Right ventricle myocardium inferior (tissue), 1 donor: ENCODE results near the gene LRPAP1. TPM values are rescaled to one million over a fixed set of nuclear protein-coding genes. Genes with fewer than 3 reads are reported as not detected.
"Not testable (repeated sequence)": the region's sequence is repeated elsewhere in the genome, so short reads cannot be mapped to it uniquely, and the experiment has no call there.

Experiments
- ATAC-seq: fragments of 200-7000 bp; cut with Tn5 transposase; one replicate; pipeline ENCODE4 v1.9.1; 2020; ENCODE audit warnings: mild to moderate bottlenecking, moderate library complexity
- DNase-seq: peaks from one replicate; pipeline ENCODE4 v3.0.0; 2021; ENCODE audit errors: missing footprints
- intact Hi-C: fragments of 100-400 bp; cut with DNase I; formaldehyde crosslinking; loops from one replicate; pipeline ENCODE4 v1.11.0; 2022
- total RNA-seq: library from RNA; stranded (reverse); fragmentation: NEBNext Ultra II Directional; extraction: Animal tissue kit (Norgen Biotek cat#: 25700); gene quantifications from one replicate; pipeline ENCODE4 v1.2.1, GENCODE V29; 2021
- donor health status: DM: no; HTN: yes; CAD: no; lungs with severe emphysema.

LRPAP1 gene
- total RNA-seq, 1 donor from 2014 or later = 286 TPM

DNA sequence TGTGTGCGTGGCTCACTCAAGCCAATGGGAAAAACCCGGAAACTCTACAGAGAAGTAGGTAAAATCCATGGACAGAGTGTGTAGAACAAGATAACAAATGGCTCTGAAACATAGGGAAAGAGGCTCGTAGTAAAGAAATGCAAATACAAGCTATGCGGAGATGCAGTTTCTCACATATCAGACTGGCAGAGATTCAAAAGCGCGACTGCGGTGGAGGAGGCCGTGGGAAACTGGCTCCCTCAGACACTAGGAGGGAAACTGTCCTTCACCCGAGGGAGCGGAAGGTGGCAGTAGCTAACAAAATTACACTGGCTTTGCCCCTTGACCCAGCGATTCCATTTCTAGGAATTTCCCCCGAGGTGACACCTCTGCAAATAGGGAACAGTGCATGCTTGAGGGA is 34.1 kb upstream of the LRPAP1 start:
- intact Hi-C loops, ATAC-seq, DNase-seq: not testable (repeated sequence)

DNA sequence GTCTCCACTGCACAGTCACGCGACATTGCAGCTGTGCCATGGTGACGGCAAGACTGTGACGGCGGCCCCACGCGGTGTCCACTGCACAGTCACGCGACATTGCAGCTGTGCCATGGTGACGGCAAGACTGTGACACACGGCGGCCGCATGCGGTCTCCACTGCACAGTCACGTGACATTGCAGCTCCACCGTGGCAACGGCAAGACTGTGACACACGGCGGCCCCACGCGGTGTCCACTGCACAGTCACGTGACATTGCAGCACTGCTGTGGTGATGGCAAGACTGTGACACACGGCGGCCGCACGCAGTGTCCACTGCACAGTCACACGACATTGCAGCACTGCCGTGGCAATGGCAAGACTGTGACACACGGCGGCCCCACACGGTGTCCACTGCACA is 32.7 kb upstream of the LRPAP1 start:
- DNase-seq, ATAC-seq, intact Hi-C loops: not testable (repeated sequence)

DNA sequence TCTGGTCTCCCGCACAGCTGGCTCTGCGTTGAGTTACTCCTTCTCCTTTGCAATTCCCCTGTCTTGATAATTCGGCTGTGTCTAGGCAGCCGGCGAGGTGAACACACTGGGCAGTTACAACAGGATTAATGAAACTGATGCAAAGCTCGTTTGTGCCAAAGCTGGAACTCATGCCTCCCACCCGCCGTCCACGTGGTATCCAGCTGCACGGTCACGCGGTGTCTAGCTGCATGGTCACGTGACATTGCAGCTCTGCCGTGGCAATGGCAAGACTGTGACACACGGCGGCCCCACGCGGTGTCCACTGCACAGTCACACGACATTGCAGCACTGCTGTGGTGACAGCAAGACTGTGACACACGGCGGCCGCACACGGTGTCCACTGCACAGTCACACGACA is 31.2 kb upstream of the LRPAP1 start:
- intact Hi-C loops = no loop called here
- no peak for ATAC-seq

DNA sequence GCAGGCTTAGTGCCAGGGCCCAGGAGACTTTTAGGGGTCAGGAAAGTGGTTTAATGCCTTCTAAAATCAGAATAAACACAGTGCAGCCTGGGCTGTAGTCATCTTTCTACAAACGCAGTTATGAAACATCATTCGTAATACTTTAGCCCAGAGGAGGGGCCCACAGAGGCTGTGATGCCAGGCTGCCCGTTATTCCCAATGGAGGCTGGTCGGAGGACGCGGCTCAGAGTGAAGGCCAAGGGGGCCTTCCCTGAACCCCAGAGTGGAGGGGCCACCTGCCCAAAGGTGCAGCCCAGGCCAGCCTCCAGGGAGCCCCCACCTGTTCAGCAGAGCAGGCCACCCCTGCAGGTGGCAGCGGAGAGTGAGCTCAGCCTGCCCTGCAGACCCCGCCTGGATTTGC is 29.9 kb upstream of the LRPAP1 start:
- ATAC-seq, intact Hi-C loops: not testable (repeated sequence)

More for the DNA sequence above, 31.2 kb upstream of the LRPAP1 start:
- DNase-seq = no peak

DNA sequence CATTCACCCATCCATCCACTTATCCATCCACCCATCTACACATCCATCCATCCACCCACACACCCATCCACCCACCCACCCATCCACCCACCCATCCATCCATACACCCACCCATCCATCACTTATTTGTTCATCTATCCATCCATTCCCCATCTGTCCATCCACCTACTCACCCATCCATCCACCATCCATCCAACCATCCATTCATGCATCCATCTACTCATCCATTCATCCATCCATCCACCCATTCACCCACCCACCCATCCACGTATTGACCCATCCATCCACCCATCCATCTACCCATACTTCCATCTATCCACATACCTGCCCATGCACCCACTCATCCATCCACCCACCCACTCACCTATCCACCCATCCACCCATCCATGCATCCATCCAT is 28.2 kb upstream of the LRPAP1 start:
- ATAC-seq, intact Hi-C loops, DNase-seq: not testable (repeated sequence)

More for the DNA sequence above, 29.9 kb upstream of the LRPAP1 start:
- not testable (repeated sequence) for DNase-seq

DNA sequence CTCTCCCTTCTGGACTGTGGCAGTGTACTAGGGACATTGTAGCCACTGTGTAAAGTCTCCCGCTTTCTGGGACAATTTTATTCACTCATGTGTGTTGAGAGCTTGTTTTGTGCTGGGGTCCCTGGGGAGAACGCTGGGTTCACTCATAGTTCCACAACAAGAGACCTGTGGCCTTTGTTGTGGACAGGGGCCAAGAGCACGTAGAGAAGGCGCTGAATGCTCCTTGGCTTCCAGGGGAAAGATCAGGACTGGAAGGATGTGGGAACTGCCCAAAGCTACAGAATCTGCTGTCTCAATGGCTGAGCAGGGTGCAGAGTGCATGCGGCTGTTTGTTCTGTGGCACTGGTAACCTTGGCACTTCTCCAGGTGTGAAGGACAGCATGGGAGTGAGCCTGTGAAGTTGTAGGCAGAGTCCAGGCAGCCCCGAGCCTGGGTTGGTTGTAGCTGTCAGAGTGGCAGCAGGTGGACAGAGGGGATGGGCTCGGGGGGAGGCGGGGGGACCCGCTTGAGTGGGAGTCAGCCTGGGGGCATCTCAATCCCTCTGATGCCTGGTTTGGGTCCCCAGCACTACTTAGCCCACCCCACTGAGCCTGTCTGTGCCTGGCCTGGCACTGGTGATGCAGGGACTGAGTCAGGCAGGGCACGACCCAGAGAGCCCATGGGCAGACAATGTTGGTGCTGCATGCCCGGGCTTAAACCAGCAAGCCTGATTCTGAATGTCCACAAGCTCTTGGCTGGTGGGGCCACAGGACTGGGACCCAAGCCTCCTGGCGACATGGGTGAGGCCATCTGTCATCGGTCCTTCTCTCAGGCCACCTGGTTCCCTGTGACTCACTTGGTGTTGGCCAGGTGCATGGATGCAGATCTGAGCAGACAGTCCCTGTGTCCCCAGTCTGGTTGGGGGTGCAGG is 27.4 kb upstream of the LRPAP1 start:
- DNase-seq, ATAC-seq, intact Hi-C loops: not testable (repeated sequence)

DNA sequence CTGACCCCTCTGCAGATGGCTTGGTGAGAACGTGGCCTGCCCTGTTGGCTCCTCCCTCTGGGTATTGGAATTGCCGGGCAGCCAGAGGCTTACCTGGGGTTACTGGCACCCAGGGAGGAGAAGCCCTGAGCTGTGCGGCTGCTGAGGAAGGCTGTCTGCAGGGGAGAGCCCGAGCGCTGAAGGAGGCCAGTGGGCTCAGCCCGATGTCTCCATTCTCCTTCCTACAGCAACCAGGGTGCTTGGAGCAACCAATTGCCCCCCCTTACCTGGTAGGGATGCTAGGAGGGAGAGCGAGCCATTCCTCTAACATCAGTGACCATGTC is 26.3 kb upstream of the LRPAP1 start:
- intact Hi-C loops, DNase-seq, ATAC-seq: not testable (repeated sequence)

DNA sequence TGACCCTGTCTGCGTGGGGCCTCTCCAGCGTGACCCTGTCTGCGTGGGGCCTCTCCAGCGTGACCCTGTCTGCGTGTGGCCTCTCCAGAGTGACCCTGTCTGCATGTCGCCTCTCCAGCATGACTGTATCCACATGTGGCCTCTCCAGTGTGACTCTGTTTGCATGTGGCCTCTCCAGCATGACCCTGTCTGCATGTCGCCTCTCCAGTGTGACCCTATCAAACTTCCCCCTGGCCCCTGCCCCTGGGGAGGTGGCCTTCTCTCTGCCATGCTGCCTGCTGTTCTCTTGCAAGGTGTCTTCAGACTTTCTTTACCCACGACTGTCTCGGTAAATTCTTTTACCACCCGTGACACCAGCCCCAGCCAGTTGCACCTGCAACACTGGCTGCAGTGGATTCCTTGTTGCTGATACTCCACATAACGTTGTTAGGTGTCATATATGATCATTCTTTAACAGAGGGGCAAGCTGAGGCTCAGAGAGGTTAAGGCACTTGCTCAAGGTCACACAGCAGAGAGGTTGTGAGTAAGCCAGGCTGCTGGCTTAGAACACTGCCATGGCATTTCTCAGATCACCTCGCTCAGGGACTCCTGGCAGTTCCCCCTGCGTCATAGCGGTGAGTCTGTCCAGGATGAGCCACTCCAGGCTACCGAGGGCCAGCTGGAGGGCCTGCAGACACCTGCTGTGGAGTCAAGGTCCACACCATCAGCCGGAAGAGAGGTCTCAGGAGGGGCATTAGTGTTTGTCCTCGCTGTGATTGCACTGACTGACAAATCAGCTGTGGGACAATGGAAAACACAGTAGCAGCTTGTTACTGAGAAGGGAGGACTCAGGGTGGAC is 25.7 kb upstream of the LRPAP1 start:
- intact Hi-C loops, DNase-seq, ATAC-seq: not testable (repeated sequence)

DNA sequence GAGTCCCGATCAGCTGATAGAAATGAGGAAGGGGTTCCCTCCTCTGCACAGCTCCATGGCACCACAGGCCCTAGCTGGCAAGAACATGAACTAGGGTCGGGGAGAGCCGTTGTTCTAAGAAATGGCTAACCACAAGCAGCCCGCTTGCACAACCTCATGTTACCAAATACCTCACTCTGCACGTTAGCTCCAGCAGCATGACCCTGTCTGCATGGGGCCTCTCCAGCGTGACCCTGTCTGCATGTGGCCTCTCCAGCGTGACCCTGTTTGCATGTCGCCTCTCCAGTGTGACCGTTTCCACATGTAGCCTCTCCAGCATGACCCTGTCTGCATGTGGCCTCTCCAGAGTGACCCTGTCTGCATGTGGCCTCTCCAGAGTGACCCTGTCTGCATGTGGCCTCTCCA is 24.9 kb upstream of the LRPAP1 start:
- ATAC-seq, DNase-seq, intact Hi-C loops: not testable (repeated sequence)

DNA sequence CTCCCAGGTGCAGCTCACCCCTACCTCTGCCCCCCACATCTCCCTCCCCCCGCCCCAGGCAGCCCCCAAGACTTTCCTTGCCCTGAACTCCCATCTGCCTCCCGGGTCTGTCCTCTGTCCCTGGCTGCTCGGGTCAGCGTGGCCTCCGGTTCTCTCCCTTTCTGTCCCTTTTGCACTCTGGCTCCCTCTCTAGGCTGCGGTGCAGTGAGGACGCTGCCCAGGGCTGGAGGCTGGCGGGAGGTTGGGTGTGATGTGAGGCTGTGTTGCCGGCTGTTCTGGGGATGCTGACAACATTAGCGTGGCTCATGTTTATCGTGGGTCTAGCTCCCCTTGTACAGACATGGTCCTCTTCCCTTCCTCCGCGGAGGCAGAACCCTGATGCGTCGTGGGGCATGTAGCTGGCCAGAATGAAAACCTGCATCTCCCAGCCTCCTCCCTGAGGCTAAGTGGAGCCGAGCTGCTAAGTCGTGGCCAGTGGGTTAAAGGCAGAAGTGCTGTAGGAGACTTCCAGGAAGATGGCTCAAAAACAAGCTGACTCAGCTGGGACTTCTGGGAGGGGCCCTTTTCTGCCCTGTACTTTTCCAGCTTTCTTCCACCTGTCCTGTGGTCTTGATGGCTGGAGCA is 24.1 kb upstream of the LRPAP1 start:
- intact Hi-C loops, DNase-seq, ATAC-seq: not testable (repeated sequence)

DNA sequence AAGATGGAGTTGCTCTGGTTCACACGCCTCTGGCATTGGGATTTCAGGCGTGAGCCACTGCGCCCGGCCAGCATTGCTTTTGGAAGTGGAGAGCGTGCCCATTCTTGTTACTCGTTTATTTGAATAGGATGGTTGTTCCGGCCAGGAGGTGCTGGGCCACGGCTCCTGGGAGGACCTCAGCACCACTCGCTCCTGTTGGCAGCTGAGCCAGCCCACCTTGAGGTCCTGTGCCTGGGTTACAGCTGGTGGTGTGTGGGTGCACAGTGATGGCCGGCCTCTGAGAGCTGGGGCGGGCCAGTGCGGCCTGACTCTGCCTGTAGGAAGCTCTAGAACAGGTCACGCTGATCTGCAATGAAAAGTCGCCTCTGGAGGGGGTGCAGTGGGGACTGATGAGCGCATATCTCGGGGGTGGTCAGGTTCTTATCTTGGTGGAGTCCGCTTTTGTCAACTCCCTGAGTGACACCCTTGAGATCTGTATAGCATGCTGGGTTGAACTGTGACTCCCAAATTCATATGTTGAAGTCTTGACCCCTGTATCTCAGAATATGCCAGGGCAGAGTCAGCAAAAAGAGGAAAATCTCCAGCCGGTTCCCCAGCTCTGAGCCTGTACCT is 23.3 kb upstream of the LRPAP1 start:
- DNase-seq, ATAC-seq, intact Hi-C loops: not testable (repeated sequence)

DNA sequence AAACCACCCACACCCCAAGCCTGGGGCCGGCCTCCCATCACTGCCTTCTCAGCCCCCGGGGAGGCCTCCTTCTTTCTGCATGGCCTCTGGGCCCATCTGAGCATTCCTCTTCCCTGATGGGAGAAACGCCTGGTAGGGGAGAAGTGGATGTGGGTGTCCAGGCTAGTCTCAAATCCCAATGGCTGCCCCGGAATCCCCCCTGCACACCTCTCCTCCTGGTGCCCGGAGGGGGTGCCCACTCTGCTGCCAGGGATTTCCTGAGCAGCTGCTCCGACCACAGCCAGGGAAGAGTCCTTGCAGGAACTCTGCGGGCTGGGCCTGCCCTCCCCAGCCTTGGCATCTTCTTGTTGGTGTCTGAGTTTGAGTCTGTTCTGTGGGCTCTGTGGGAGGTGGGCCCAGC is 19.1 kb upstream of the LRPAP1 start:
- intact Hi-C loops, ATAC-seq, DNase-seq: not testable (repeated sequence)

DNA sequence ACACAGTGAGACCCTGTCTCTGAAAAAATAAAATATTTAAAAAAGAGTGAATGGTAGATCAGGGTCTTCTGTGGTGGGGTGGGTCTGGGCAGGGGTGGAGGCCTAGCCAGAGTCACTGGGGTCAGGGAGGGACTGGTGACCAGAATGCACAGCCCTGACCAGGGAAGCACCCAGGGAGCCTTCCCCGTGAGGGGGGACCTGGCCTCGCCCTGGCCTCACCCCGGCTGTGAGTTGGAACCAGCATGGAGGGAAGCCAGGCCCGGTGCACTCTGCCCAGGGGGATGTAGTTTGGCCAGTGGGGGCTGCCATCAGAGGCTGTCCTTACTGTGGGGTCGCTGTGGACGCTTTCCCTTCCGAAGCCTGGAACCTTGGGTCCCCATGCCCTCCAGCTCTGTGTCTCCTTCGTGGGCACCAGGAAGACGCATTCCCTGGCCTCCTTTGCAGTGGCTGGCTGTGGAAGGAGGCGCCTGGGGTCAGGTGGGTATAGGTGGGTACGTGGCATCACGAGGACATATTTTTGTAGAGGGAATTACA is 18.6 kb upstream of the LRPAP1 start:
- DNase-seq, intact Hi-C loops, ATAC-seq: not testable (repeated sequence)

DNA sequence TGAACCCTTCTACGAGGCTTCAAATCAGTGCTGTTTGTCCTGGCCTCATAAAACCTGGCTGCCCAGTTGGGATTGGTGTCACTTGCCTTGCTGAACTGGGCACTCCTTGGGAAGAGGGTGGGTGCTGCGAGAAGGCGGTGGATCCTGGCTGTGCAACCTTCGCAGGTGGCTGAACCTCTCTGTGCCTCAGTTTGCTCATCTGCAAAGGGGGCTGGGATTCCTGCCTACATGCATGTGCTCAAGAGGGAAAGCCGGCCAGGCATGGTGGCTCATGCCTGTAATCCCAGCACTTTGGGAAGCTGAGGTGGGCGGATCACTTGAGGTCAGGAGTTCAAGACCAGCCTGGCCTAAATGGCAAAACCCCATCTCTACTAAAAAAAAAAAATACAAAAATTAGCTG is 17.8 kb upstream of the LRPAP1 start:
- ATAC-seq, intact Hi-C loops, DNase-seq: not testable (repeated sequence)

DNA sequence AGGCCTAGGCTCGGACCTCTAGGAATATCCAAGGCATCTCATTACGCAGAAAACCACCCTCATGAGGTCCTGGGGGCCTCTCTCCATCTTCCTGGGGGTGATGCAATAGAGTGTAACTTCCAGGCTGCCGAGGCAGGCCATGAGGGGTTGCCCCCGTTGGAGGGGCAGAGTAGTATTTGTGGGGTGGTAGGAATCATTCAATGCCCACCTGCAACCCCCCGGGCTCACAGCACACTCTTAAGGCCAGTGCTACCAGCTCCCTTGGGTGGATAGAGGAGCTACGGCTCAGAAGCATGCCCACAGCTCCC is 17.4 kb upstream of the LRPAP1 start:
- intact Hi-C loops = not testable (repeated sequence)

DNA sequence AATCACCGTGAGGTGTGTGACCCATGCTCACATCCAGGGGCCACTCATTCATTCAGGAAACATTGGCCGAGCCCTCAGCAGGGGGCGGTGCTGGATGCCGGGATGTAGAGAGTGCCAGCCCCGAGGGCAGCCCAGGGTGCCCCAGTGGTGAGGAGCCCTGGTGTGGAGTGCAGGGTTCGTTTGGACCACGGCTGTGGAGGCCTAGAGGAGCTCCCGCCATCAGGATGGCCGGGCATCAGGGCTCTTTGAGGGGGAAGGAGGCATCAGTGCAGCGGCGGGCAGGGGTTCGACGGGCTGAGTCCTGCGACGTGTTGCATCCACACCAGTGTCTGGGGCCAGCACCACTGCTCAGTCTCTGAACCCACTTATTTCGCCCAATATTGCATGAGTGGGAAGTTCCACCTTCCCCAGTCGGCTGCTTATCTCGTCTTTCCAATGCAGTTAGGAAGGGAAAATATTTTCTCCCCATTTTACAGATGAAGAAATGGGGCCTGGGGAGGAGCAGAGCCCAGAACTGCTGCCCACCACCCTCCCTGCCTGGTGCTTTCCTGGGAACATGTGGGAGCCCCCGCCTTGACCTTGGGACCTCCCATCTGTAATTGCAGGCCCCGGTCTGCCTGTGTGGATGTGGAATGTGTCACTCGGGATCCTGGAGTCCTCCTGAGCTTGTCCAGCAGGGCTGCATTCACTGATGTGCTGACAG is 16.9 kb upstream of the LRPAP1 start:
- peak; percentile 27 for DNase-seq
- intact Hi-C loops, ATAC-seq: not testable (repeated sequence)

More for the DNA sequence above, 17.4 kb upstream of the LRPAP1 start:
- DNase-seq, ATAC-seq: not testable (repeated sequence)

DNA sequence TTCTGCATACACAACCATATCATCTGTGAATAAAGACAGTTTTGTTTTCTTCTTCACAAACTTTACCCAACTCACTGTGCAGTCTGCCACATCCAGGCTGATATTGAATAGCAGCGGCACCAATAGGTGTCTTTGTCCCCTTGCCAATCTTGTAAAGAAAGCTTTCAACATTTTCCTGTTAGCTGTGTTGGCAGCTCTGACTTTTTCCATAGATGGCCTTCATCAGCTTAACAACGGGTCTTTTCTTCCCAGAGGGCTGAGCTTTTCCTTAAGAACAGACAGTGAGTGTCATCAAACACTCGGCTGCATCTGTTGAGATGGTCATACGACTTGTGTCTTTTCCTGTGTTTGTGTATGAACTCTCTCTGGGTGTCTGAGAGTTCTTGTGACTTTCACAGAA is 14.5 kb upstream of the LRPAP1 start:
- ATAC-seq, DNase-seq, intact Hi-C loops: not testable (repeated sequence)

DNA sequence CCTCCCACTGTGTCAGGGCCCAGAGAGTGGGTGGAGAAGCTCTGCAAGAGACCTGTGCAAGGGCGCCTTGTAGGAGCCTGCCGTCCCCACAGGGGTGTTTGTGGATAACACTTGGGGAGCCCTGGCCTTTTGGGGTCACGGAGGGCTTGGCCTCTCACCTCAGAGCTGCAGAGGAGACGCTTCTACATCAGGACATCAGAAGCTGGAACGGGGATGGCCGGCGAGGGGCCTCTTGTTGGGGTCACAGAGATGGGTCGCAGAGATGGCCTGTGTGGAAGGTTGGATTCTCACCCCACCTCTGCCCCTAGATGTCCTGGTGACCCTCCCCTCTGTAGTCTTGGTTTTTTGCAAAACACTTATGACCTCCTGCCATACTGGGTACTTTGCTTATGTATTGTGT is 13.1 kb upstream of the LRPAP1 start:
- peak; percentile 30 for DNase-seq
- intact Hi-C loops, ATAC-seq: not testable (repeated sequence)
